Smooth muscle cell (in vitro differentiated cells): ENCODE data around the gene ACACA. TPM values are rescaled to one million over a fixed set of nuclear protein-coding genes. Genes with fewer than 3 reads are reported as not detected.

ENCODE experiments used
- DNase-seq: peaks from one replicate; lab custom pipeline; 2025; ENCODE audit not compliant: unreplicated experiment; lab: John Stamatoyannopoulos, UW
- H2AFZ ChIP-seq: fragments of 200-600 bp; sonication (generic); 2 replicates; pipeline ENCODE4 v1.6.0; 2016; ENCODE audit warnings: antibody characterized with exemption, low read depth, mild to moderate bottlenecking
- H3F3A ChIP-seq: fragments of 200-600 bp; sonication (generic); 2 replicates; pipeline ENCODE4 v1.6.0; 2017; ENCODE audit warnings: antibody characterized with exemption, low read depth
- H3K27ac ChIP-seq: fragments of 200-600 bp; sonication (generic); 2 replicates; pipeline ENCODE4 v1.5.1; 2016; ENCODE audit warnings: low read depth, mild to moderate bottlenecking
- H3K27me3 ChIP-seq: fragments of 200-600 bp; sonication (generic); 2 replicates; pipeline ENCODE4 v1.6.1; 2016; ENCODE audit warnings: low read depth, mild to moderate bottlenecking
- H3K36me3 ChIP-seq: fragments of 200-600 bp; sonication (generic); 2 replicates; pipeline ENCODE4 v1.5.1; 2016; ENCODE audit warnings: low read depth
- H3K4me1 ChIP-seq: fragments of 200-600 bp; sonication (generic); 2 replicates; pipeline ENCODE4 v1.5.1; 2016; ENCODE audit warnings: low read depth
- H3K4me2 ChIP-seq: fragments of 200-600 bp; sonication (generic); 2 replicates; pipeline ENCODE4 v1.6.0; 2016; ENCODE audit warnings: mild to moderate bottlenecking
- H3K4me3 ChIP-seq: fragments of 200-600 bp; sonication (generic); 2 replicates; pipeline ENCODE4 v1.5.1; 2016; ENCODE audit warnings: mild to moderate bottlenecking
- H3K79me2 ChIP-seq: fragments of 200-600 bp; sonication (generic); 2 replicates; pipeline ENCODE4 v1.6.0; 2016; ENCODE audit warnings: low read depth, mild to moderate bottlenecking
- H3K9ac ChIP-seq: fragments of 200-600 bp; sonication (generic); 2 replicates; pipeline ENCODE4 v1.6.0; 2016; ENCODE audit warnings: low read depth
- H3K9me3 ChIP-seq: fragments of 200-600 bp; sonication (generic); replicated peaks from 2 replicates; pipeline ENCODE4 v1.5.1; 2016; ENCODE audit warnings: low read depth
- H4K20me1 ChIP-seq: fragments of 200-600 bp; sonication (generic); 2 replicates; pipeline ENCODE4 v1.6.0; 2016; ENCODE audit warnings: low read depth
- CTCF ChIP-seq: fragments of 200-600 bp; sonication (generic); IDR thresholded peaks from 2 replicates; pipeline ENCODE4 v1.5.1; 2017; ENCODE audit warnings: borderline replicate concordance, mild to moderate bottlenecking, antibody characterized with exemption; ENCODE audit not compliant: insufficient read depth, poor library complexity, severe bottlenecking
- WGBS: methylation state at CpG from one replicate; pipeline ENCODE4 v1.1.7; 2016; ENCODE audit warnings: low lambda C conversion rate; 5-methylcytosine and 5-hydroxymethylcytosine counted together
- polyA plus RNA-seq: library from polyadenylated mRNA; unstranded; fragments of >200 nt; fragmentation: Nextera tagmentation; extraction: Ambion mirVana; gene quantifications from 2 replicates; pipeline ENCODE4 v1.2.1, GENCODE V29; 2016
- total RNA-seq: library from RNA; depleted of rRNA; stranded (reverse); fragments of >200 nt; gene quantifications from 2 replicates; pipeline ENCODE4 v1.2.3, GENCODE V29; 2014

ACACA gene
- total and polyA plus RNA-seq, 2 experiments from 2014 or later: 16.4 to 33.9 TPM

GRCh38 chr17:37400505-37400904 is 6.1 kb downstream of the ACACA start:
- Histone ChIP-seq H2AFZ (no peak overlapping the region), H3K4me1 (peaks cover 7% of the 10 kb centered on the region), H3F3A (no peaks in the 10 kb centered on the region), H3K9ac (no peak overlapping the region), H3K79me2 (peaks cover 17% of the 10 kb centered on the region), H4K20me1 (no peaks in the 10 kb centered on the region), H3K4me3 (no peak overlapping the region), H3K36me3 (no peaks in the 10 kb centered on the region), H3K4me2 (no peak overlapping the region), H3K9me3 (no peaks in the 10 kb centered on the region), H3K27ac (no peak overlapping the region), H3K27me3 (no peaks in the 10 kb centered on the region)
- TF ChIP-seq CTCF: no peak
- no peak for DNase-seq

GRCh38 chr17:37399265-37399803 is 7.3 kb downstream of the ACACA start:
- no peaks in the 10 kb centered on the region for H4K20me1 ChIP-seq
- H2AFZ ChIP-seq: no peak overlapping the region
- H3F3A ChIP-seq: no peaks in the 10 kb centered on the region
- no peak for DNase-seq
- H3K4me1 ChIP-seq: no peaks in the 10 kb centered on the region
- no peak for TF ChIP-seq CTCF
- WGBS: 84% methylated on average over 5 of the region's 5 CpGs
- no peak overlapping the region for H3K9ac ChIP-seq
- peaks cover 10% of the 10 kb centered on the region for H3K79me2 ChIP-seq
- H3K4me2 ChIP-seq: no peak overlapping the region
- H3K4me3 ChIP-seq: no peak overlapping the region
- no peaks in the 10 kb centered on the region for H3K9me3 ChIP-seq
- no peaks in the 10 kb centered on the region for H3K36me3 ChIP-seq
- H3K27ac ChIP-seq: no peak overlapping the region
- H3K27me3 ChIP-seq: no peaks in the 10 kb centered on the region

GRCh38 chr17:37393352-37393751 is 13.3 kb downstream of the ACACA start:
- no peak overlapping the region for H3K4me2 ChIP-seq
- no peaks in the 10 kb centered on the region for H3F3A ChIP-seq
- no peak overlapping the region for H3K9ac ChIP-seq
- no peak overlapping the region for H2AFZ ChIP-seq
- no peaks in the 10 kb centered on the region for H3K27me3 ChIP-seq
- no peaks in the 10 kb centered on the region for H3K79me2 ChIP-seq
- H3K9me3 ChIP-seq: no peaks in the 10 kb centered on the region
- DNase-seq: no peak
- H3K4me3 ChIP-seq: no peak overlapping the region
- no peaks in the 10 kb centered on the region for H4K20me1 ChIP-seq
- WGBS: 97% methylated on average over 7 of the region's 7 CpGs
- H3K4me1 ChIP-seq: no peaks in the 10 kb centered on the region
- TF ChIP-seq CTCF: no peak
- H3K27ac ChIP-seq: no peak overlapping the region
- no peaks in the 10 kb centered on the region for H3K36me3 ChIP-seq

GRCh38 chr17:37392024-37392590 is 14.5 kb downstream of the ACACA start:
- H3K79me2 ChIP-seq: no peaks in the 10 kb centered on the region
- no peak for DNase-seq
- H3K9me3 ChIP-seq: no peaks in the 10 kb centered on the region
- no peak for TF ChIP-seq CTCF
- H3F3A ChIP-seq: no peaks in the 10 kb centered on the region
- no peak overlapping the region for H3K9ac ChIP-seq
- no peaks in the 10 kb centered on the region for H3K4me1 ChIP-seq
- H3K4me2 ChIP-seq: no peak overlapping the region
- WGBS: 53% methylated on average over 3 of the region's 3 CpGs
- H3K27ac ChIP-seq: no peak overlapping the region
- no peaks in the 10 kb centered on the region for H4K20me1 ChIP-seq
- no peak overlapping the region for H2AFZ ChIP-seq
- no peaks in the 10 kb centered on the region for H3K36me3 ChIP-seq
- H3K4me3 ChIP-seq: no peak overlapping the region
- no peaks in the 10 kb centered on the region for H3K27me3 ChIP-seq
